GM19438 (cell line): ENCODE results near the gene FGFR3.

ENCODE experiments used
- ATAC-seq: cut with Tn5 transposase; IDR thresholded peaks from one replicate; pipeline ENCODE4 v1.9.1; 2021; ENCODE audit warnings: low read depth; ENCODE audit not compliant: unreplicated experiment

The FGFR3 gene

GRCh38 chr4:1756079-1756478 lies 37.0 kb upstream of the FGFR3 start:
- ATAC-seq: no peak

DNA sequence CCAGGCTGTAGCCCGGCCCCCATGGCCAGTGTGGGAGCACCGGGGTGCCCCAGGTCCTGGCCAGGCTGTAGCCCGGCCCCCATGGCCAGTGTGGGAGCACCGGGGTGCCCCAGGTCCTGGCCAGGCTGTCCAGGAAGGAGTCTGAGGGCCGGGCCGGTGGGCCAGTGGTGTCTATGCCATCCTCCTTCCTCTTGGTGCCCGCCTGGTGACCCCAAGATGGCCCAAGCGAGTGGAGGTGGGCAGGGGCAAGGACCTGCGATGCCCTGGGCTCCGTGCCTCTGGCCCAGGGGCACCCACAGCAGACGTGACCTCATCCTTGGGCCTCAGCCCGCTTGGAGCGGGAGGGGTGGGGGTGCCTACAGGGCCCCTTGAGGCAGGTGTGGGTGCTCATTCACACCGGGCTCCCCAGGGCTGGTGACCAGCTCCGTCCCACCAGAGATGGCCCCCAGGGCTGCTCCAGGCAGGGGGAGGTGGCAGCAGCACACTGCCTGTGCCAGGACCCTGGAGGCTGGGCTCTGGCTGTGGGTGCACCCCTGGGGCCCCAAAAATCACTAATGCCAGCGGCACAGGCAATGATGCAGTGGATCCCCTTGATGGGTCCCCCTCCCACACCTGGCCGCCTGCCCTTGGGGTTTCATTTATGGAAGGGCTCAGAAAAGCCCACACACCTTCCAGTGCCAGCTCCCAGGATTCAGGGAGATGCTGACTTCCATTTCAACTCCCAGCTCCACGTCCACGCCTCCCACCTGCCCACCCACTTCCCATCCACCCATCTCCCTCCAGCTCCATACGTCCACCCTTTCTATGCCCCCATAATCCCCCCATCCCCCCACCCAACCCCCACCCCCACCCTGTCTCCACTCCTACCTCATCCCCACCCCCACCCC lies 36.0 kb upstream of the FGFR3 start:
- no peak for ATAC-seq

GRCh38 chr4:1757836-1758235 lies 35.3 kb upstream of the FGFR3 start:
- ATAC-seq: no peak

- no peak for ATAC-seq
These were observed 34.6 kb upstream of the FGFR3 start for GRCh38 chr4:1758306-1759121.

- no peak for ATAC-seq
These were observed 33.8 kb upstream of the FGFR3 start for GRCh38 chr4:1759170-1759817.

GRCh38 chr4:1759818-1760223 lies 33.3 kb upstream of the FGFR3 start:
- ATAC-seq: no peak

DNA sequence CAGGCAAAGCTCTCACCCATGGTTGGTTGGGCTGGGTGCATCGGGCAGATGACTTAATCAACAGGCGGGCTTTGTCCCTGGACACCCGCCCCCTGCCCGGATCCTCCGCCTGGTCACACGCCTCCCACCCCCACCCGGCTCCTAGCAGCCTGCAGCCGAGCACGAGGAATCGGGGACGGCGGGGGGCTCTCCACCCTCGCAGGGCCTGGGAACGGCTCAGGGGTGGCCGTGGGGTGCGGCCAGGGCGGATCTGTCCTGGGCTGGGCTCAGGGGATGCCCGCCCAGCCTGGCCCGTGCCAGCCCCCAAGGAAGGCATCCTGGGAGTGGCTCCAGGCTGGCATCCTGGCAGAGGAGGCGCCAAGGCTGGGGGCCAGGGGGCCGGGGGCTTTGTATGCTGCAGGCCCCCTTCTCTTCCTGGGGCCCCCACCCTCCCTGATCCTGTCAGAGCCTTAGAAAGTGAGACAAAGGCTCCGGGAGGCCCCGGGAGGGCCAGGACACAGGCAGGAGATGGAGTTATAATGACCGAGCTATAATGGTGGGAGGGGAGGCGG lies 32.5 kb upstream of the FGFR3 start:
- ATAC-seq: no peak

DNA sequence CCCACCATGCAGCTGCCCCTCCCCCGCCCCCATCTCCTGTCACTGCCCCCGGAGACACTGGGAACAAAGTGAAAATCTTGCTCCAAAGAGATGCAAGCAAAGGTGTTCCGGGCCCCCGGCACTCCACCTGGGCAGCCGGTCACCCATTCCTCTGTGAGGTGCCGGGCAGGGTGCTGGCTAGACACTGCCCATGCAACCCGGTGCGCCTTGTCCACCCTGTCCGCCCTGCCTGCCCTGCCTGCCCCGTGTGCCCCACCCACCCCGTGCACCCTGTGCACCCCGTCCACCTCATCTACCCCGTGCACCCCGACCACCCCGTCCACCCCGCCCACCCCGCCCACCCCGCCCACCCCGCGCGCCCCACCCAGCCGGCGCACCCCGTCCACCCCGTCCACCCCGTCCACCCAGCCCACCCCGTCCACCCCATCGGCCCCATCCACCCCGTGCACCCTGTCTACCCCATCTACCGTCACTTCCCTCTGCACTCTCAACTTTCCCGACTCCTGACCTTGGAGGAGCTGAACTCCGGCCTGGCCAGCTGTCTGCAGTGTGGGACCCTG lies 31.9 kb upstream of the FGFR3 start:
- no peak for ATAC-seq

DNA sequence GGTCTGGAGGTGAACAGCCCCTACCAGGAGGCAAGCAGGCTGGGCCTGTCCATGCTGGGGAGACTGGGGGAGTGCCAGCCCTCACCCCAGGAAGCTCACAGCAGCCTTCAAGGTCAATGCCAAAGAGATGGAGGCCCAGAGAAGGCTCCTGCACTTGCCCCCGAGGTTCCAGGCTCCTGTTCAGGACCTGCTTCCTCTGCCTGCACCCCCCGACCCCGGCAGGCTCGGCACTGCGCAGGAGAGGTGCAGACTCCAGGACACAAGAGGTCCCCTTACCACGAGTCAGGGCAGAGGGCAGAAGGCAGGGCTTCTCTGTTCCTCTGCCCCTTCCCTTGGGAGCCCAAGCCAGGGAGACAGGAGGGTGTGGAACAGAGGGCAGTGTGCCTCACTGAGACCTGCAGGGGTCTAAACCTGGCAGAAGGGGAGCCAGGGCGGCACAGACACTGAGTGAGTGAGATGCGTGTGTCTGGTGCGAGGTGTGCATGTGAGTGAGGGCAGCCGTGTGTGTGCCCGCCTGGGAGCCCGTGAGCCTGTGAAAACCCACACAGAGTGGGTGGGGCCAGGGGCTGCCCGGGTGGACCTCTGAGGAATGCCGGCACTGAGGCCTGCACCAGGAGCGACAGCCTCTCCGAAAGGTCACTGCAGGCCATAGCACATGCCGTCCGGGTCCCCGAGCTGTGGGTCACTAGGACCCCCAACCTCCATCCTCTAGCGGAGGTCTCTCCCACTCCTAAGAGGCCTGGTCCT lies 30.7 kb upstream of the FGFR3 start:
- ATAC-seq: no peak

GRCh38 chr4:1763070-1763549 lies 30.0 kb upstream of the FGFR3 start:
- ATAC-seq: no peak

- no peak for ATAC-seq
These were observed 29.5 kb upstream of the FGFR3 start for GRCh38 chr4:1763550-1764080.

- ATAC-seq: no peak
These were observed 28.4 kb upstream of the FGFR3 start for GRCh38 chr4:1764670-1765069.

- no peak for ATAC-seq
These were observed 27.6 kb upstream of the FGFR3 start for GRCh38 chr4:1765409-1766072.

- ATAC-seq: no peak
These were observed 26.7 kb upstream of the FGFR3 start for GRCh38 chr4:1766106-1767060.

DNA sequence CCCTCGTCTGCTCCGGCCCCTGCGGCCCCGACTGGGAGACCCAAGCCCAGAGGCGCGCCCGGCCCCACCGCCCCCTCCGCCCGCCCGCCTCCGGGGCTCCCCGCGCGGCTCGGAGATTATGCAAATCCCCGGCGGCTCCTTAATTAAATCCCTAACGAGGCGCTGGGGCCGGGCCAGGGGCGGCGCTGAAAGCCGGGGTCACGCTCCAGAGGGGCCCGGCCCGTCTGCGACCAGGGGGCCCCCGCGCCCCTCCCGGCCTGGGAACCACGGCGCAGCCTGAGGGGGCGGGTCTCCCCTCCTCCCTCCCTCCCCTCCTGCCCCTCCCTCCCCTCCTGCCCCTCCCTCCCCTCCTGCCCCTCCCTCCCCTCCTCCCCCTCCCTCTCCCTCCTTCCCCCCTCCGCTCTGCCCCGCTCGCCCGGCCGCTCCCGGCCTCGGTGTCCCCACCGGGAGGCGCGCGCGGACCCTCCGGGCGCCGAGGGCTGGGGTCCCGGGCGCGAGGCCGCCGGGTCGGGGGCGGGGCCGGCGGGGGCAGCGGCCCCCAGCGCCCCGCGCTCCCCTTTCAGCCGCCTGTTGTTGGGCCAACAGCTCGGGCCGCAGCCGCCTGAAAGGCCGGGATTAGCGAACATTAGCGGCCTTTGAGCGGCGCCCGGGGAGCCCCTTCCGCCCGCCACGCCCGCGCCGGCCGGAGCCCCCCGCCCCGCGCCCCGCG lies 25.9 kb upstream of the FGFR3 start:
- ATAC-seq: no peak

GRCh38 chr4:1767770-1768366 lies 25.2 kb upstream of the FGFR3 start:
- no peak for ATAC-seq
